Astrocyte (in vitro differentiated cells and primary cell): ENCODE measurements around the gene AMDHD2. TPM values are rescaled to one million over a fixed set of nuclear protein-coding genes. Genes with fewer than 3 reads are reported as not detected.
A peak's percentile ranks its signal among the peaks of the same experiment; 100 is the strongest.
"Not testable (repeated sequence)": the region's sequence is repeated elsewhere in the genome, so short reads cannot be mapped to it uniquely, and the experiment has no call there.

ENCODE experiments used
- DNase-seq: peaks from one replicate; pipeline ENCODE4 v3.0.0-alpha.2; 2010; ENCODE audit warnings: low read depth
- FAIRE-seq: peaks from 2 replicates; lab custom pipeline; 2011; peaks lifted over from hg19 to GRCh38; lab: Jason Lieb, UNC
- H2AFZ ChIP-seq: 2 replicates; pipeline ENCODE4 v1.6.0; 2012; ENCODE audit warnings: low read depth, low read length, inconsistent platforms
- H3K27ac ChIP-seq: 2 replicates; pipeline ENCODE4 v1.5.1; 2011; ENCODE audit warnings: low read depth, low read length, inconsistent platforms
- H3K27me3 ChIP-seq: 2 replicates; pipeline ENCODE4 v1.6.0; 2011; ENCODE audit warnings: low read length, inconsistent platforms; ENCODE audit not compliant: insufficient read depth
- H3K36me3 ChIP-seq: 2 replicates; pipeline ENCODE4 v1.5.1; 2011; ENCODE audit warnings: low read length, inconsistent platforms; ENCODE audit not compliant: insufficient read depth
- H3K4me1 ChIP-seq: 2 replicates; pipeline ENCODE4 v1.5.1; 2011; ENCODE audit warnings: low read length, inconsistent platforms; ENCODE audit not compliant: insufficient read depth
- H3K4me2 ChIP-seq: 2 replicates; pipeline ENCODE4 v1.6.0; 2012; ENCODE audit warnings: low read length, inconsistent platforms
- H3K4me3 ChIP-seq: 2 replicates; pipeline ENCODE4 v1.5.1; 2011; ENCODE audit warnings: low read depth, mild to moderate bottlenecking, low read length, inconsistent platforms; ENCODE audit not compliant: insufficient read depth
- H3K79me2 ChIP-seq: 2 replicates; pipeline ENCODE4 v1.6.0; 2012; ENCODE audit warnings: mild to moderate bottlenecking, low read length, inconsistent platforms; ENCODE audit not compliant: insufficient read depth
- H3K9ac ChIP-seq: 2 replicates; pipeline ENCODE4 v1.6.0; 2012; ENCODE audit warnings: mild to moderate bottlenecking, low read length, inconsistent platforms
- H3K9me3 ChIP-seq: 2 replicates; pipeline ENCODE4 v1.5.1; 2012; ENCODE audit warnings: low read depth, mild to moderate bottlenecking, low read length, inconsistent platforms; ENCODE audit not compliant: insufficient read depth
- H4K20me1 ChIP-seq: 2 replicates; pipeline ENCODE4 v1.6.0; 2012; ENCODE audit warnings: low read length, inconsistent platforms; ENCODE audit not compliant: insufficient read depth
- H3K27ac Mint-ChIP-seq: one replicate; pipeline ENCODE4 v1.8.0; 2021; ENCODE audit warnings: mild to moderate bottlenecking, mixed read lengths; ENCODE audit not compliant: unreplicated experiment
- H3K27me3 Mint-ChIP-seq: one replicate; pipeline ENCODE4 v1.8.0; 2021; ENCODE audit warnings: low read depth, mixed read lengths; ENCODE audit not compliant: unreplicated experiment
- H3K36me3 Mint-ChIP-seq: one replicate; pipeline ENCODE4 v1.8.0; 2021; ENCODE audit warnings: low read depth, mixed read lengths; ENCODE audit not compliant: unreplicated experiment
- H3K4me1 Mint-ChIP-seq: one replicate; pipeline ENCODE4 v1.8.0; 2021; ENCODE audit warnings: low read depth, mixed read lengths; ENCODE audit not compliant: unreplicated experiment
- H3K4me3 Mint-ChIP-seq: one replicate; pipeline ENCODE4 v1.8.0; 2021; ENCODE audit warnings: mild to moderate bottlenecking, moderate library complexity, mixed read lengths; ENCODE audit not compliant: unreplicated experiment
- H3K9me3 Mint-ChIP-seq: one replicate; pipeline ENCODE4 v1.8.0; 2021; ENCODE audit warnings: mild to moderate bottlenecking, mixed read lengths; ENCODE audit not compliant: unreplicated experiment
- total RNA-seq: library from RNA; stranded (reverse); gene quantifications from 2 replicates; pipeline ENCODE4 v1.2.1, GENCODE V29; 2021

The AMDHD2 gene
- total RNA-seq, 1 donor from 2014 or later: 32.3 TPM

DNA sequence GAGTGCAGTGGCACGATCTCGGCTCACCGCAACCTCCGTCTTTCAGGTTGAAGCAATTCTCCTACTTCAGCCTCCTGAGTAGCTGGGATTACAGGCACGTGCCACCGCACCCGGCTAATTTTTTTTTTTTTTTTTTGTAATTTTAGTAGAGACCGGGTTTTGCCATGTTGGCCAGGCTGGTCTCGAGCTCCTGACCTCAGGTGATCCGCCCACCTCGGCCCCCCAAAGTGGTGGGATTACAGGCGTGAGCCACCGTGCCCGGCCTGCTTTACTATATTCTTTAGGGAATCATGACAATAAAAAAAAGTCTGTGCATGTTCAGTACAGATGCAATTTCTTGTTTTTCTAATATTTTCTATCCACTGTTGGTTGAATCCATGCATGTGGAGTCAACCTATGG is 23.6 kb downstream of the AMDHD2 start:
- DNase-seq, H3K27ac ChIP-seq, H3K9me3 Mint-ChIP-seq, H3K36me3 Mint-ChIP-seq, H3K9ac ChIP-seq, H2AFZ ChIP-seq, H3K9me3 ChIP-seq, H3K4me2 ChIP-seq, H3K36me3 ChIP-seq, H3K4me1 ChIP-seq, FAIRE-seq, H3K4me3 ChIP-seq, H3K4me3 Mint-ChIP-seq, H3K27me3 Mint-ChIP-seq, H3K27me3 ChIP-seq: not testable (repeated sequence)
- Mint-ChIP-seq H3K27ac (peak overlapping the region; percentile 12), H3K4me1 (peaks cover 11% of the 10 kb centered on the region)
- peaks cover 52% of the 10 kb centered on the region for H4K20me1 ChIP-seq
- H3K79me2 ChIP-seq: peaks cover 61% of the 10 kb centered on the region

DNA sequence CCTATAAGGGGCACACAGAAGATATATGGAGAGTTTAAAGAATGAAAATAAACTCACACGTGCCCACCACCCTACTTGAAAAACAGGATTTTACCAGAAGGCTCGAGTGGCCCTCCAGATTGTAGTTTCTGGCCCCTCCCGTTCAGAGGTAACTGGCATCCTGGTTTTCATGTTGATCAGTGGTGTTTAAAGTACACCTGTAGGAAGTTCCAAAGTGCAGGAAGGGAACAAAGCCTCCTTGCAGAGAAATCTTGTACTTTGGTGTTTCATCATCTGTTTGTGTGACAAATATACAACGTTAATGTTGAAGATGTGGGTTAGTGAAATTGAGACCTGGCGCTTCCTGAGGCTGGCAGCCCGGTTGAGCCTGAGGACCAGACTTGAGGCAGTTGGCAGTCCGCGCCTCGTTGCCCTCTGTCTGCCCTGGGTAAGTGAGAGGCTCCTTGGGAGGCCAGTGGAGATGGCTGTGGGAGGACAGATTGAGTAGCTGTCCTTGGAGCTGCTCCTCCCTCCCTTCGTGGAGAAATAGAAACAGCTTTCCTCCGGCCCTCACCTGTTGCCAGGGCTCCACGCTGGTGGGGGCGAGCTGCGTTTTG is 30.2 kb downstream of the AMDHD2 start:
- H3K4me3 ChIP-seq, H3K36me3 Mint-ChIP-seq, H3K27me3 ChIP-seq, H3K4me1 Mint-ChIP-seq, H3K27ac ChIP-seq, DNase-seq, H3K4me1 ChIP-seq, H3K27ac Mint-ChIP-seq, H2AFZ ChIP-seq, H3K4me3 Mint-ChIP-seq, H3K4me2 ChIP-seq, H3K9me3 ChIP-seq, H3K36me3 ChIP-seq, H3K9ac ChIP-seq, H3K9me3 Mint-ChIP-seq, FAIRE-seq, H3K27me3 Mint-ChIP-seq, H4K20me1 ChIP-seq: not testable (repeated sequence)
- H3K79me2 ChIP-seq: peaks cover 17% of the 10 kb centered on the region

DNA sequence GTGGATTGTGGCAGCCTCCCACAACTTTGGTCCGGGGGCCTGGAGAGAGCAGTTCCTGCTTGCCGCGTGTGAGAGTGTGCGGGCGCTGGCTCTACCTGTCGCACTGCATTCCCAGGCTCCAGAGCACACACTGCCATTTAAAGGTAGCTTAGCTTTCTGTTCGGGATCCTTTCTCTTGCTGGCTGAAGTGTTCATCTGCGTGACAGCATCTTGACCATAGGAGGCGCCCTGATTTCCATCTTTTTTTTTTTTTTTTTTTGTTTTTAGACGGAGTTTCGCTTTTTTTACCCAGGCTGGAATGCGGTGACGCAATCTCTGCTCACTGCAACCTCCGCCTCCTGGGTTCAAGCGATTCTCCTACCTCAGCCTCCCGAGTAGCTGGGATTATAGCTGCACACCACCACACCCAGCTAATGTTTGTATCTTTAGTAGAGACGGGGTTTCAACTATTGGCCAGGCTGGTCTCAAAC is 31.3 kb downstream of the AMDHD2 start:
- not testable (repeated sequence) for H2AFZ ChIP-seq, H3K36me3 Mint-ChIP-seq, H3K27me3 ChIP-seq, H3K36me3 ChIP-seq, H3K9me3 Mint-ChIP-seq, H3K27me3 Mint-ChIP-seq, FAIRE-seq, DNase-seq, H4K20me1 ChIP-seq, H3K4me3 Mint-ChIP-seq, H3K4me1 Mint-ChIP-seq, H3K9ac ChIP-seq, H3K27ac ChIP-seq, H3K79me2 ChIP-seq, H3K4me3 ChIP-seq, H3K9me3 ChIP-seq, H3K4me2 ChIP-seq, H3K4me1 ChIP-seq
- H3K27ac Mint-ChIP-seq: peak overlapping the region; percentile 26

DNA sequence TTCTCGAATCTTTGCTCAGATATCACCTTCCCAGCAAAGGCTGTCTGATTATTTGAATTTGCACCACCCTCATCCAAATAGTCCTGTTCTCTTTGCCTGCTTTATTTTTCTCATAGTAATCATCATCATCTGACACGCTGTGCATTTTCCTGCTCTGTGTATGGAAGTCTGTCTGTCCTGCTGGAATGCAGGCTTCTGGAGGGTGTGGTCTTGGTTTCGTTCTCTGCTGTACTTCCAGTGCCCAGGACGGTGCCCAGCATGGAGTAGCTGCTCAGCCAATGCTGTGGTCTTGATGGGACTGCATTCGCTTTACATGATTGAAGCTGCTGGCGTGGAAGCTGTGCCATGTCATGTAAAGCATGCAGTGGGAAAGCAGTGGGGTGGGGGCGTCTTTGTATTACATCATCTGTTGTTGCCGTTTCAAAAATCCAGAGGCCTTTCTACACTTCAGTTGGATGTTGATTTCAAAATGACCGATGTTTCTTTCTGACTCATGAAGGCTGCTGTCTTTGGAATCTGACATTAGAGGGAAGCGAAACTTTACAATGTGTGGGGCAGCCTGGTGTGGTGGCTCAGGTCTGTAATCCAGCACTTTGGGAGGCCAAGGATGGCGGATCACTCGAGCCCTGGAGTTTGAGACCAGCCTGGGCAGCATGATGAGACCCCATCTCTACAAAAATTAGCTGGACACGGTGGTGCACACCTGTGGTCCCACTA is 34.7 kb downstream of the AMDHD2 start:
- not testable (repeated sequence) for DNase-seq, H2AFZ ChIP-seq, H3K9ac ChIP-seq, H3K4me3 Mint-ChIP-seq, H3K27ac ChIP-seq, H3K79me2 ChIP-seq, H3K27me3 Mint-ChIP-seq, H3K9me3 ChIP-seq, H3K36me3 ChIP-seq, H3K27me3 ChIP-seq, H3K4me2 ChIP-seq, H3K4me3 ChIP-seq, H3K27ac Mint-ChIP-seq, H4K20me1 ChIP-seq, FAIRE-seq, H3K4me1 Mint-ChIP-seq, H3K36me3 Mint-ChIP-seq, H3K4me1 ChIP-seq, H3K9me3 Mint-ChIP-seq

DNA sequence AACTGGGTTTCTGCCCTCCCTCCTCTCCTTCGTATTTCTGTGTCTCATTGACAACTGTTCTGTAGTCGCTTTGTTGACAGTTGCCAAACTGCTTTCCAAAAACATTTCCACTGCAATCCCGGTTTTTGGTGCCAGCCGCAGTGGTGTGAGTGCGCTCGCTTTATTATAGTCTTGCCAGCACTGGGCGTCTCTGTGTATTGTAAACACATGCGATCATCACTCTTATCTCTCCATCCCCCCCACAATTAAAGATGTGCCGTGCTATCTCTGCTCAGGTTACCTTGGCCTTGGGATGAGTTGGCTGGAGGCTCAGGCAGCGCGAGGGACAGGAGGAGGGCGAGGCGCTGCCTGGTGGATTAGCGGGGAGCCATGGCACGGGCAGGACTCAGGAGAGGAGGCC is 37.0 kb downstream of the AMDHD2 start:
- H3K36me3 Mint-ChIP-seq, H3K4me3 Mint-ChIP-seq, H3K9ac ChIP-seq, H3K9me3 ChIP-seq, H4K20me1 ChIP-seq, H3K79me2 ChIP-seq, H3K27me3 Mint-ChIP-seq, H3K36me3 ChIP-seq, H3K4me1 Mint-ChIP-seq, H3K4me1 ChIP-seq, H3K4me3 ChIP-seq, FAIRE-seq, H3K27ac ChIP-seq, H3K9me3 Mint-ChIP-seq, H3K27me3 ChIP-seq, H3K27ac Mint-ChIP-seq, DNase-seq, H2AFZ ChIP-seq, H3K4me2 ChIP-seq: not testable (repeated sequence)

DNA sequence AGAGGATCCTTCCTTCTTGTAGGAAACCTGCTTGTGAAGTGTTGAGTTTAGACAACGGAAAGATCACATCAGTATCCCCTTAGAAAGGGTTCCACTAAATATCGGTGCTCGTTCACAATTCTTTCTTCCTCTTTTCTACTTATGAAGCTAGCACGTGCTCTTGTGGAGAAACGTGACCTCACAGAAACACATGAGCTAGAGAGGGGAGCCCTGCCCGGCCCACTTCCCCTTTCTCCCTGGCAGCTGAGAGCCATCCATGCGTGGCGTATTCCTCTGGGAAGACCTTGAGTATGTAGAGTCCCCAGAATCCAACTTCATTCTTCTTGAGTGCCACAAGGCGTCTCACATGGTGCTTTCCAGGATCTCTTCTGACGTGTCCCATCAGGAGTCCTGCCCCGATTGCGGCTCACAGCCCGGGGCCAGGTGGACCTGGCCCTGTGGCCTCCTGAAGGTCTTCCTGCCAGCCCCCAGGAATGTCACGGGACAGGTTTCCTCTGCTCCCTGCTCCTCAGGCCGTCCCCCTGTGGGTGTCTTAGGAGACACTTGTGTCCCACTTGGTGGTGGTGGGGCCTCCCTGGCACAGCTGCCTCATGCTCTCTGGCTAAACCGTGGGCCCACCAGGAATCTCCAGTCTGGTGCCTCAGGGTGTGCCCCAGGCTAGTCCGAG is 40.1 kb downstream of the AMDHD2 start:
- FAIRE-seq, H2AFZ ChIP-seq: not testable (repeated sequence)

More for the DNA sequence above, 40.1 kb downstream of the AMDHD2 start:
- H3K4me2 ChIP-seq, H3K27ac ChIP-seq, H3K4me3 Mint-ChIP-seq, H3K9me3 ChIP-seq, H3K4me1 ChIP-seq, H3K9ac ChIP-seq, H3K36me3 Mint-ChIP-seq, DNase-seq, H3K27me3 Mint-ChIP-seq, H3K79me2 ChIP-seq, H3K9me3 Mint-ChIP-seq, H4K20me1 ChIP-seq, H3K4me1 Mint-ChIP-seq, H3K27ac Mint-ChIP-seq, H3K4me3 ChIP-seq, H3K36me3 ChIP-seq, H3K27me3 ChIP-seq: not testable (repeated sequence)
